ENCODE measurements around the gene ARHGAP11A.

DNA sequence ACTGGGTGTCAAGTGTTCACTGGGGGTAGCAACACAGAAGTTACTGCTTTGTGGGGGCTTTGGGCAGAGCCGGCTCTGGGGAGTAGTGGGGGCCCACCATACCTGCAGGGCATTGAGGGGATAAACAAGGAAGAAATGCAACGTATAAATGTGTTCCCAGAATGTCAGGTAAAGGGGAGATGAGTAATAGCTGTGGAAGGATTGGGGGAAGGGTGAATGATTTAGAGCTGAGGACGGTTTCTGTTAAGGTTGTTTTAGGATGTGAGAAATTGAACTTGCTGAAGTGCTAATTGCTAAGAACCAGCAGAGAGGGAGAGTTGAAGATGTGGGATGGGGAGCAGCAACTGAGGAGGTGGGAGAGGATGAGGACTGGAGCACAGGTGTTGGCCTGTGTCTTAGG is 36.9 kb downstream of the ARHGAP11A start:
- TF ChIP-seq POLR2A (IDR thresholded peaks at IDR 0.05) (no peak), CTCF (IDR thresholded peaks at IDR 0.05) (no peak)

Data from breast epithelium (tissue), 3 donors.